Measurements from ENCODE around the gene C20orf144. TPM values are rescaled to one million over a fixed set of nuclear protein-coding genes. Genes with fewer than 3 reads are reported as not detected.

Gene C20orf144
- total RNA-seq, 1 donor from 2014 or later: 0.44 TPM

- no peaks in the 10 kb centered on the region for H3K9me3 Mint-ChIP-seq
- peaks cover 29% of the 10 kb centered on the region for H3K4me1 Mint-ChIP-seq
- peaks cover 3% of the 10 kb centered on the region for H3K27me3 Mint-ChIP-seq (ENCODE audit: low read depth)
- no peak overlapping the region for H3K27ac Mint-ChIP-seq (ENCODE audit: unreplicated experiment)
- DNase-seq (ENCODE audit: low read depth, low spot score): no peak
- H3K4me3 Mint-ChIP-seq: peak overlapping the region; percentile 27
- peaks cover 10% of the 10 kb centered on the region for H3K36me3 Mint-ChIP-seq (ENCODE audit: low read depth)
- no peak for TF ChIP-seq CTCF (conservative IDR thresholded peaks at IDR 0.05)
These were observed 11.9 kb upstream of the C20orf144 start for GRCh38 chr20:33650111-33650752.

- peaks cover 29% of the 10 kb centered on the region for H3K4me1 Mint-ChIP-seq
- DNase-seq (ENCODE audit: low read depth, low spot score): no peak
- H3K9me3 Mint-ChIP-seq: no peaks in the 10 kb centered on the region
- H3K36me3 Mint-ChIP-seq (ENCODE audit: low read depth): peaks cover 6% of the 10 kb centered on the region
- H3K4me3 Mint-ChIP-seq: no peak overlapping the region
- peaks cover 3% of the 10 kb centered on the region for H3K27me3 Mint-ChIP-seq (ENCODE audit: low read depth)
- no peak for TF ChIP-seq CTCF (conservative IDR thresholded peaks at IDR 0.05)
- H3K27ac Mint-ChIP-seq (ENCODE audit: unreplicated experiment): peak overlapping the region; percentile 72
These were observed 11.2 kb upstream of the C20orf144 start for GRCh38 chr20:33650753-33651561.

- Mint-ChIP-seq H3K9me3 (no peaks in the 10 kb centered on the region), H3K36me3 (ENCODE audit: low read depth) (peaks cover 6% of the 10 kb centered on the region), H3K4me1 (peaks cover 29% of the 10 kb centered on the region), H3K27me3 (ENCODE audit: low read depth) (peaks cover 3% of the 10 kb centered on the region), H3K4me3 (peak overlapping the region; percentile 44), H3K27ac (ENCODE audit: unreplicated experiment) (no peak overlapping the region)
- TF ChIP-seq CTCF (conservative IDR thresholded peaks at IDR 0.05): no peak
- no peak for DNase-seq (ENCODE audit: low read depth, low spot score)
These were observed 10.5 kb upstream of the C20orf144 start for GRCh38 chr20:33651562-33652048.

- Mint-ChIP-seq H3K27ac (ENCODE audit: unreplicated experiment) (no peak overlapping the region), H3K36me3 (ENCODE audit: low read depth) (no peaks in the 10 kb centered on the region), H3K4me3 (peak overlapping the region; percentile 68), H3K9me3 (no peaks in the 10 kb centered on the region), H3K27me3 (ENCODE audit: low read depth) (peaks cover 3% of the 10 kb centered on the region), H3K4me1 (peaks cover 29% of the 10 kb centered on the region)
- TF ChIP-seq CTCF (conservative IDR thresholded peaks at IDR 0.05): peak; percentile 89
- peak; percentile 79 for DNase-seq (ENCODE audit: low read depth, low spot score)
These were observed 8.8 kb upstream of the C20orf144 start for GRCh38 chr20:33653218-33653899.

- H3K4me3 Mint-ChIP-seq: peak overlapping the region; percentile 68
- H3K27ac Mint-ChIP-seq (ENCODE audit: unreplicated experiment): peak overlapping the region; percentile 54
- H3K36me3 Mint-ChIP-seq (ENCODE audit: low read depth): peaks cover 2% of the 10 kb centered on the region
- no peak for TF ChIP-seq CTCF (conservative IDR thresholded peaks at IDR 0.05)
- H3K27me3 Mint-ChIP-seq (ENCODE audit: low read depth): peaks cover 3% of the 10 kb centered on the region
- no peak for DNase-seq (ENCODE audit: low read depth, low spot score)
- H3K9me3 Mint-ChIP-seq: no peaks in the 10 kb centered on the region
- peaks cover 25% of the 10 kb centered on the region for H3K4me1 Mint-ChIP-seq
These were observed 8.1 kb upstream of the C20orf144 start for GRCh38 chr20:33653900-33654596.

Data from neural crest cell (in vitro differentiated cells).